HFFc6 (cell line): ENCODE data around the gene CLCA4. TPM values are rescaled to one million over a fixed set of nuclear protein-coding genes. Genes with fewer than 3 reads are reported as not detected.

Experiments used
- DNase-seq: peaks from one replicate; pipeline ENCODE4 v3.0.0-alpha.2; 2018
- H3K27ac Mint-ChIP-seq: 2 replicates; pipeline ENCODE4 v1.8.0; 2020; ENCODE audit warnings: mild to moderate bottlenecking, mixed read lengths
- H3K27me3 Mint-ChIP-seq: 2 replicates; pipeline ENCODE4 v1.8.0; 2021; ENCODE audit warnings: mild to moderate bottlenecking, moderate library complexity, mixed read lengths; ENCODE audit not compliant: insufficient read depth
- H3K36me3 Mint-ChIP-seq: 2 replicates; pipeline ENCODE4 v1.8.0; 2021; ENCODE audit warnings: low read depth, mixed read lengths
- H3K4me1 Mint-ChIP-seq: 2 replicates; pipeline ENCODE4 v1.8.0; 2020; ENCODE audit warnings: low read depth, mixed read lengths
- H3K4me3 Mint-ChIP-seq: 2 replicates; pipeline ENCODE4 v1.8.0; 2020; ENCODE audit warnings: mild to moderate bottlenecking, moderate library complexity, mixed read lengths
- H3K9me3 Mint-ChIP-seq: 2 replicates; pipeline ENCODE4 v1.8.0; 2020; ENCODE audit warnings: mild to moderate bottlenecking, mixed read lengths
- total RNA-seq, 6 experiments: library from RNA; stranded (reverse); fragmentation: NEBNext Ultra II Directional; extraction: Animal tissue kit (Norgen Biotek cat#: 25700); gene quantifications; 2 replicates in 1 of 6; 3 replicates in 5 of 6; pipeline ENCODE4 v1.2.3, GENCODE V29; 2021
- TF ChIP-seq, protein P1 (sequence below): fragments of 200-600 bp; sonication (generic); IDR thresholded peaks from 2 replicates; pipeline ENCODE4 v1.5.0; 2021; ENCODE audit warnings: antibody characterized with exemption, mild to moderate bottlenecking

The CLCA4 gene
- total RNA-seq, 6 experiments from 2014 or later, result 0.17 TPM; not detected in 5

DNA sequence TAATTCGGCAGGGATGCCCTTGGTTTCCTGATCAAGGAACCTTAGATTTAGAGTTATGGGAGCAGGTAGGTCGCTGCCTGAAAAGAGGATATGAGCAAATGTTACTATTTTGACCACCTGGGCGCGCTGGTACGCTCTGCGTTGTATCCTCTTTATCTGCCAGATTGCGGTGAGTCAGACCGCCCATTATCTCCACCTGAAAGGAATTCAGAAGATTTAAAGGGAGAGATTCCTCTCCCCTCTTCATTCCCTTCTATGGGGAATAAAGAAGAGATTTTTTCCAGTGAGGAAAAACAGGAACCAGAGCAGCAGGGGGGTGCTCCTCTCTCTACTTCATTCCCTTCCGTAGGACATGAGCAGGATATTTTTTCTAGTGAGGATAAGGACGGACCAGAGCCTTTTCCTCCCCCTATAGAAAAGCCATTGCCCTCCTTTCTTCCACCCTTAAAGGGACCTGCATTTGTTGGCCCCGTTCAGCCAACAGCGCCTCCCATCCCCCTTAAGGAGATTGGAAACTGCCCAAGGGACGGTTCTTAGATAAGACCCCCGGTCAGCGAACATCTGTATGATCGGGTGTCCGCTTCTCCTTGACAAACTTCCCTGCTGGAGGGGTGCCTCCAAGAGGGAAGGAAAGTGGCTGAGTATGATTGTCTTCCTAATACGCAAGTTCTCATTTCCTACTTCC lies 44.0 kb upstream of the CLCA4 start:
- no peaks in the 10 kb centered on the region for H3K9me3 Mint-ChIP-seq
- H3K4me1 Mint-ChIP-seq, result peaks cover 24% of the 10 kb centered on the region
- TF ChIP-seq, protein P1, sequence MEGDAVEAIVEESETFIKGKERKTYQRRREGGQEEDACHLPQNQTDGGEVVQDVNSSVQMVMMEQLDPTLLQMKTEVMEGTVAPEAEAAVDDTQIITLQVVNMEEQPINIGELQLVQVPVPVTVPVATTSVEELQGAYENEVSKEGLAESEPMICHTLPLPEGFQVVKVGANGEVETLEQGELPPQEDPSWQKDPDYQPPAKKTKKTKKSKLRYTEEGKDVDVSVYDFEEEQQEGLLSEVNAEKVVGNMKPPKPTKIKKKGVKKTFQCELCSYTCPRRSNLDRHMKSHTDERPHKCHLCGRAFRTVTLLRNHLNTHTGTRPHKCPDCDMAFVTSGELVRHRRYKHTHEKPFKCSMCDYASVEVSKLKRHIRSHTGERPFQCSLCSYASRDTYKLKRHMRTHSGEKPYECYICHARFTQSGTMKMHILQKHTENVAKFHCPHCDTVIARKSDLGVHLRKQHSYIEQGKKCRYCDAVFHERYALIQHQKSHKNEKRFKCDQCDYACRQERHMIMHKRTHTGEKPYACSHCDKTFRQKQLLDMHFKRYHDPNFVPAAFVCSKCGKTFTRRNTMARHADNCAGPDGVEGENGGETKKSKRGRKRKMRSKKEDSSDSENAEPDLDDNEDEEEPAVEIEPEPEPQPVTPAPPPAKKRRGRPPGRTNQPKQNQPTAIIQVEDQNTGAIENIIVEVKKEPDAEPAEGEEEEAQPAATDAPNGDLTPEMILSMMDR, result no peak
- no peak for DNase-seq
- no peaks in the 10 kb centered on the region for H3K36me3 Mint-ChIP-seq
- H3K27ac Mint-ChIP-seq, result no peak overlapping the region
- no peak overlapping the region for H3K4me3 Mint-ChIP-seq
- H3K27me3 Mint-ChIP-seq, result no peaks in the 10 kb centered on the region; the same call in none of the 2 replicates

DNA sequence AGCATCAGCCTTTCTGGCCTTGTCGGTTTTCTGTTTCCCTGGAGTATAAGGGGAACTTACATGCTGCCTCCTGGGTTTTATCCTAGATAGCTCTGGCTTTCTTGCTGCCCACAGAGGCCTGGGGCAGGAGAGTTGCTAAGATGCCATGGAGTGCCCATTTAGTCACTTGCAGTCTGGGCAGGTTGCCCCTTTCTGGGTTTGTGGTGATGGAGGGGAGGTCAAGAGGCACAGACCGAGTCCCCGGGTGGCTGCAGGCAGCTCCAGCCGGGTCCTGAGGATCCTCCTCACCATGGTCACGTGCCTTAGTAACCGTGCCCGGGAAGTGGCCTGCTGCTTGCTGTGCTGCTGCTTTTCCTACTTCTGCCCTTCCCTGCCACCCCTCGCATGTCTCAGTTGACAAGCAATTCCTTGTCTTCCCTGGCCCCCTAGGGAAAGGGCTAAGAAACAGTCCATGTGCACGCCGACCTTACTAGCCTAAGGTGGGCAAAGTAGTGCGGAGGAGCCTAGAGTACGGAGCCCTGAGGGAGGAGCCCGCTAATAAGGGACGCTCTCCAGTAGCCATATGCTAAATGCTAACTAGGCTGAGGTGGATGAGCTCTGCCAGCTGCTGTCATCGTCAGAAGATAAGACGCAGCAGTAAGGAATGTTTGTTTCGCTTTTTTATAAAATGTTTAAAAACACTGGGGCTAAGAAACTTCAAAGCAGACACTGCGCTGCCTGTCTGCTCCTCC lies 43.3 kb upstream of the CLCA4 start:
- TF ChIP-seq, protein P1, result no peak
- H3K27ac Mint-ChIP-seq, result no peak overlapping the region
- peaks cover 31% of the 10 kb centered on the region for H3K4me1 Mint-ChIP-seq

DNA sequence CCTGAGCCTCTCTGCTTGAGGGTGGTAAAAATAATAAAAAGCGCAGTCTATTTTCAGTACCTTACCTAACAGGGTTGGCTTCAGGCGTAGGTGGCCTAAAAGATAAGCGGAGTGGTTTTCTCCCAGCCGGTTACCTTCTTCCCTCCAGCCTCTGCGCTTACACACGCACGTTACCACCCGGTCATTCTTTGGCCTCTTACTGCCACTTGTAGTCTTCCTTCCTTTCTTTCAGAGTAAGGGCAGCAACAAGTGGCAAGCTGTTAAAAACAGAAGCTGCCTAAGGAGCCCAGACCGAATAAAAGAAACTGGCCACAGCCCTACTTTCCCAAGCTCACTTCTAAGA lies 42.8 kb upstream of the CLCA4 start:
- H3K4me3 Mint-ChIP-seq, result no peak overlapping the region
- H3K27me3 Mint-ChIP-seq, result no peaks in the 10 kb centered on the region; the same call in none of the 2 replicates
- DNase-seq, result no peak
- no peaks in the 10 kb centered on the region for H3K9me3 Mint-ChIP-seq
- peaks cover 37% of the 10 kb centered on the region for H3K4me1 Mint-ChIP-seq
- no peaks in the 10 kb centered on the region for H3K36me3 Mint-ChIP-seq
- TF ChIP-seq, protein P1, result no peak
- no peak overlapping the region for H3K27ac Mint-ChIP-seq

More for the DNA sequence above, 43.3 kb upstream of the CLCA4 start:
- H3K9me3 Mint-ChIP-seq, result no peaks in the 10 kb centered on the region
- no peaks in the 10 kb centered on the region; the same call in none of the 2 replicates for H3K27me3 Mint-ChIP-seq
- no peak overlapping the region for H3K4me3 Mint-ChIP-seq
- no peaks in the 10 kb centered on the region for H3K36me3 Mint-ChIP-seq
- DNase-seq, result no peak

DNA sequence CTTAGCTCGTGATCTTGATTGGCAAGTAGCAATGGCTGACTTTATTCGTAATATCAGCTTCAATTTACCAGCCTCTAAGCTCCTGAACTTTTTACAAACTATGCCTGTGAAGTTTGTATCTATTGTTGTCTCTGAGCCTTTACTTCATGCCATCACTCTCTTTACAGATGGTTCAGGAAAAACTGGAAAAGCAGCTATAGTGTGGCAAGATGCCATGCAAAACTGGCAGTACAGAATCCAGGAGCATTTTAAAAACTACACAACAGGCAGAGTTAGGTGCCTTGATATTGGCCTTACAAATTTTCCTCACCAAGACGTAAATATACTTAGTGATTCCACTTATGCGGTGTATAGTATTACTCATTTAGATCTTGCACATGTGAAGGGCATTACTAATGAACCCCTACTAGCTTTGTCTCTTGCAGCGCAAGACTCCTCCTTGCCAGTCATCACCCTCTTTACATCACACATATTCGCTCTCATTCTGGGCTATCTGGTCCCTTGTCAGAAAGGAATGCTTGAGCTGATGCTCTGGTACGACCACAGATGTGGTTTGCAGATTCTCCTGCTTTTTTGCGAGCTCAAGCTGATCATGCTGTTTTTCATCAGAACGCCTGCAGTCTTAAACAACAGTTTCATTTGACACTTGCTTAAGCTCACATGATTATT lies 41.8 kb upstream of the CLCA4 start:
- peak overlapping the region; percentile 20; the same call in 1 of the 2 replicates for H3K4me3 Mint-ChIP-seq
- peak; percentile 24 for DNase-seq
- peaks cover 41% of the 10 kb centered on the region for H3K4me1 Mint-ChIP-seq
- TF ChIP-seq, protein P1, result no peak
- H3K36me3 Mint-ChIP-seq, result no peaks in the 10 kb centered on the region
- 0 out of 2 replicates have a peak overlapping the region, but pooled peaks have one; percentile 10 for H3K27ac Mint-ChIP-seq
- H3K27me3 Mint-ChIP-seq, result no peaks in the 10 kb centered on the region; the same call in none of the 2 replicates
- H3K9me3 Mint-ChIP-seq, result no peaks in the 10 kb centered on the region

DNA sequence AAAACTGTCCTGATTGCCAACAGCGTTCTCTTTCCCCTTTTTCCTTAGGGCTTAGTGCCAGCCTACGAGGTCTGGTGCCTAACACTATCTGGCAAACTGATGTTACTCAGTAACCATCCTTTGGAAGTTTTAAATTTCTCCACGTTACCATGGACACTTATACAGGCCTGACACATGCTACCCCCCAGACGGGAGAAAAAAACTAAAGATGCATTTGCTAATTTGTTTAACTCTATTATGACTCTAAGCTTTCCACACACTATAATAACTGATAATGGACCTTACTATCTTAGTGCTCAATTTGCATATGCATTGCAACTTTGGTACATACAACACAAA lies 41.3 kb upstream of the CLCA4 start:
- TF ChIP-seq, protein P1, result no peak

More for the DNA sequence above, 41.3 kb upstream of the CLCA4 start:
- 0 out of 2 replicates have a peak overlapping the region, but pooled peaks have one; percentile 10 for H3K27ac Mint-ChIP-seq
- no peak for DNase-seq
- H3K9me3 Mint-ChIP-seq, result no peaks in the 10 kb centered on the region
- peaks cover 37% of the 10 kb centered on the region for H3K4me1 Mint-ChIP-seq
- H3K27me3 Mint-ChIP-seq, result no peaks in the 10 kb centered on the region; the same call in none of the 2 replicates
- peak overlapping the region; percentile 20; the same call in 1 of the 2 replicates for H3K4me3 Mint-ChIP-seq
- H3K36me3 Mint-ChIP-seq, result no peaks in the 10 kb centered on the region
